ENCODE measurements around the gene STPG2. TPM values are rescaled to one million over a fixed set of nuclear protein-coding genes. Genes with fewer than 3 reads are reported as not detected.

Gene STPG2
- total RNA-seq, 2 experiments from 2014 or later, result not detected

- no peak overlapping the region for H2AFZ ChIP-seq (ENCODE audit: low read length)
- no peaks in the 10 kb centered on the region for H3K36me3 ChIP-seq (ENCODE audit: insufficient read depth, low read length)
- no peak overlapping the region for H3K27ac ChIP-seq (ENCODE audit: low read depth, low read length, poor library complexity, severe bottlenecking)
- H3K9me2 ChIP-seq (ENCODE audit: insufficient read depth, low read length), result no peaks in the 10 kb centered on the region
- H3K79me2 ChIP-seq (ENCODE audit: insufficient read depth, low read depth, low read length), result no peaks in the 10 kb centered on the region
- H3K9me3 ChIP-seq (ENCODE audit: low read length), result no peaks in the 10 kb centered on the region
- no peak overlapping the region for H3K4me3 ChIP-seq (ENCODE audit: low read depth, low read length, poor library complexity, severe bottlenecking)
- ChIA-PET CTCF (ENCODE audit: unreplicated experiment) (no interaction called here), POLR2A (no interaction called here)
- H3K4me2 ChIP-seq (ENCODE audit: low read length), result no peak overlapping the region
- no peaks in the 10 kb centered on the region for H3K4me1 ChIP-seq (ENCODE audit: insufficient read depth, low read length, poor library complexity, severe bottlenecking)
- no peaks in the 10 kb centered on the region for H4K20me1 ChIP-seq (ENCODE audit: insufficient read depth, low read length)
- DNase-seq (ENCODE audit: low spot score), result no peak
- intact Hi-C loops (cut with micrococcal nuclease; ENCODE audit: unreplicated experiment), result no loop called here
- no TSS peak for BruUV-seq (replicated peaks)
- TF ChIP-seq CTCF (conservative IDR thresholded peaks at IDR 0.05; ENCODE audit: low read length), result no peak
- no peak for TF ChIP-seq EZH2phosphoT487 (IDR thresholded peaks at IDR 0.05; ENCODE audit: borderline replicate concordance, low read depth, low read length)
Observed at GRCh38 chr4:97924341-97924958, 218.8 kb downstream of the STPG2 start.

GRCh38 chr4:97923096-97923495 lies 220.2 kb downstream of the STPG2 start:
- H2AFZ ChIP-seq (ENCODE audit: low read length), result no peak overlapping the region
- H3K4me1 ChIP-seq (ENCODE audit: insufficient read depth, low read length, poor library complexity, severe bottlenecking), result no peaks in the 10 kb centered on the region
- intact Hi-C loops (cut with micrococcal nuclease; ENCODE audit: unreplicated experiment), result no loop called here
- H3K27ac ChIP-seq (ENCODE audit: low read depth, low read length, poor library complexity, severe bottlenecking), result no peak overlapping the region
- H3K4me3 ChIP-seq (ENCODE audit: low read depth, low read length, poor library complexity, severe bottlenecking), result no peak overlapping the region
- no peak for DNase-seq (ENCODE audit: low spot score)
- no TSS peak for BruUV-seq (replicated peaks)
- H3K9me2 ChIP-seq (ENCODE audit: insufficient read depth, low read length), result no peaks in the 10 kb centered on the region
- TF ChIP-seq EZH2phosphoT487 (IDR thresholded peaks at IDR 0.05; ENCODE audit: borderline replicate concordance, low read depth, low read length), result no peak
- H4K20me1 ChIP-seq (ENCODE audit: insufficient read depth, low read length), result no peaks in the 10 kb centered on the region
- ChIA-PET POLR2A (no interaction called here), CTCF (ENCODE audit: unreplicated experiment) (no interaction called here)
- H3K4me2 ChIP-seq (ENCODE audit: low read length), result no peak overlapping the region
- no peaks in the 10 kb centered on the region for H3K9me3 ChIP-seq (ENCODE audit: low read length)
- H3K79me2 ChIP-seq (ENCODE audit: insufficient read depth, low read depth, low read length), result no peaks in the 10 kb centered on the region
- no peaks in the 10 kb centered on the region for H3K36me3 ChIP-seq (ENCODE audit: insufficient read depth, low read length)

GRCh38 chr4:97917115-97917514 lies 226.2 kb downstream of the STPG2 start:
- BruUV-seq (replicated peaks), result no TSS peak
- intact Hi-C loops (cut with micrococcal nuclease; ENCODE audit: unreplicated experiment), result no loop called here
- Histone ChIP-seq H3K36me3 (ENCODE audit: insufficient read depth, low read length) (no peaks in the 10 kb centered on the region), H3K79me2 (ENCODE audit: insufficient read depth, low read depth, low read length) (no peaks in the 10 kb centered on the region), H3K9me3 (ENCODE audit: low read length) (no peaks in the 10 kb centered on the region), H4K20me1 (ENCODE audit: insufficient read depth, low read length) (no peaks in the 10 kb centered on the region), H3K4me1 (ENCODE audit: insufficient read depth, low read length, poor library complexity, severe bottlenecking) (no peaks in the 10 kb centered on the region), H2AFZ (ENCODE audit: low read length) (no peak overlapping the region), H3K9me2 (ENCODE audit: insufficient read depth, low read length) (no peaks in the 10 kb centered on the region), H3K4me2 (ENCODE audit: low read length) (no peak overlapping the region), H3K27ac (ENCODE audit: low read depth, low read length, poor library complexity, severe bottlenecking) (no peak overlapping the region), H3K4me3 (ENCODE audit: low read depth, low read length, poor library complexity, severe bottlenecking) (no peak overlapping the region)
- TF ChIP-seq EZH2phosphoT487 (IDR thresholded peaks at IDR 0.05; ENCODE audit: borderline replicate concordance, low read depth, low read length) (no peak), CTCF (conservative IDR thresholded peaks at IDR 0.05; ENCODE audit: low read length) (no peak)
- ChIA-PET CTCF (ENCODE audit: unreplicated experiment) (no interaction called here), POLR2A (no interaction called here)
- no peak for DNase-seq (ENCODE audit: low spot score)
